HG03066 (cell line): ENCODE measurements around the gene HIPK2.

Experiments
- ATAC-seq: cut with Tn5 transposase; IDR thresholded peaks from one replicate; pipeline ENCODE4 v1.9.1; 2021; ENCODE audit warnings: low read depth; ENCODE audit not compliant: unreplicated experiment

HIPK2 gene

GRCh38 chr7:139783647-139784385, 6.0 kb upstream of the HIPK2 start:
- ATAC-seq, result no peak

GRCh38 chr7:139782932-139783331, 5.1 kb upstream of the HIPK2 start:
- ATAC-seq, result no peak

- ATAC-seq, result no peak
Observed at GRCh38 chr7:139777133-139777891, 486 bp downstream of the HIPK2 start.

- ATAC-seq, result no peak
Observed at GRCh38 chr7:139776486-139777132, 1.2 kb downstream of the HIPK2 start.

GRCh38 chr7:139775829-139776266, 1.9 kb downstream of the HIPK2 start:
- no peak for ATAC-seq

- ATAC-seq, result no peak
Observed at GRCh38 chr7:139774376-139774775, 3.4 kb downstream of the HIPK2 start.

- no peak for ATAC-seq
Observed at GRCh38 chr7:139773371-139773770, 4.4 kb downstream of the HIPK2 start.

- ATAC-seq, result no peak
Observed at GRCh38 chr7:139772873-139773272, 4.9 kb downstream of the HIPK2 start.

GRCh38 chr7:139772115-139772514, 5.7 kb downstream of the HIPK2 start:
- ATAC-seq, result no peak

- no peak for ATAC-seq
Observed at GRCh38 chr7:139771001-139771956, 6.5 kb downstream of the HIPK2 start.

GRCh38 chr7:139769761-139770160, 8.0 kb downstream of the HIPK2 start:
- no peak for ATAC-seq

- no peak for ATAC-seq
Observed at GRCh38 chr7:139769066-139769465, 8.7 kb downstream of the HIPK2 start.

GRCh38 chr7:139768249-139768824, 9.5 kb downstream of the HIPK2 start:
- no peak for ATAC-seq

- peak; percentile 94 for ATAC-seq
Observed at GRCh38 chr7:139767561-139767982, 10.2 kb downstream of the HIPK2 start.

GRCh38 chr7:139765143-139765542, 12.7 kb downstream of the HIPK2 start:
- ATAC-seq, result no peak

GRCh38 chr7:139763330-139763729, 14.5 kb downstream of the HIPK2 start:
- no peak for ATAC-seq

GRCh38 chr7:139762886-139763285, 14.9 kb downstream of the HIPK2 start:
- no peak for ATAC-seq

GRCh38 chr7:139758388-139758787, 19.4 kb downstream of the HIPK2 start:
- ATAC-seq, result no peak

- ATAC-seq, result no peak
Observed at GRCh38 chr7:139757968-139758367, 19.8 kb downstream of the HIPK2 start.

- no peak for ATAC-seq
Observed at GRCh38 chr7:139753693-139754111, 24.1 kb downstream of the HIPK2 start.
